GM21528 (cell line): ENCODE results near the gene RAI1.

Experiments used
- ATAC-seq: cut with Tn5 transposase; IDR thresholded peaks from one replicate; pipeline ENCODE4 v1.9.1; 2021; ENCODE audit warnings: mild to moderate bottlenecking, moderate library complexity; ENCODE audit not compliant: unreplicated experiment, low FRiP score

Gene RAI1

GRCh38 chr17:17698371-17698770 lies 17.1 kb downstream of the RAI1 start:
- no peak for ATAC-seq

GRCh38 chr17:17698869-17699351 lies 17.7 kb downstream of the RAI1 start:
- ATAC-seq: no peak

- ATAC-seq: no peak
Measured at GRCh38 chr17:17699491-17699890, 18.2 kb downstream of the RAI1 start.

DNA sequence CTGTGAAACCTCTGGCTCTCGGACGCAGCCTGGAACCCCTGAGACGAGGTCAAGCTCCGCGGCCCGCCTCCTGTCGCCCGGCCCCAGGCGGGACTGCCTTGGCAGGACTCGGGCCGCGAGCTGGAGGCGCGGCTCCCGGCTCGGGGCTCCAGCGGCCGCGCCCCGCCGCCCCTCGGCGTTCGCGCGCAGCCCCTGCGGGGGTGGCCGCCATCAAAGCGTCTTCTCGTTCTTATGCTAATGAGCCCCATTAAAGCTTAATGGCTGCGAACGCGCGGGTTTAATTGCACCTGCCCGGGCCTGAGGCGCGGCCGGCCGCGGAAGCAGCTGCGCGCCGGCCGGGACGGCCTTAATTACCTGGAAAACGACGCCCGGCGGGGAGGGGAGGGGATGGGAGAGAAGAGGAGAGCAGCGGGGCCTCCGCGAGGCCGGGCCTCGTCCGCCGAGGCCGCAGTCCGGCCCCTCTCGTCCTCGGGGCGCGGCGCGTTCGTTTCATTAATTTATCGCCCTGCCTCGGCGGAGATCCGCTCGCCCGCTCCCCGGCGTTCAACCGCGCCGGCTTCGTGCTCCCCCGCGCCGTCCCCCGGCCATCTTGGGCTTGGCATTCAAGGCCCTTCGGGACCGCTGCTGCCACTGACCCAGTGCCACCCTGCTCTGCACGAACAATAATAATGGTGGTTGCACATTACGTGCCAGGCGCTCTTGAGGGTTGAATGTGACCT lies 19.2 kb downstream of the RAI1 start:
- no peak for ATAC-seq

DNA sequence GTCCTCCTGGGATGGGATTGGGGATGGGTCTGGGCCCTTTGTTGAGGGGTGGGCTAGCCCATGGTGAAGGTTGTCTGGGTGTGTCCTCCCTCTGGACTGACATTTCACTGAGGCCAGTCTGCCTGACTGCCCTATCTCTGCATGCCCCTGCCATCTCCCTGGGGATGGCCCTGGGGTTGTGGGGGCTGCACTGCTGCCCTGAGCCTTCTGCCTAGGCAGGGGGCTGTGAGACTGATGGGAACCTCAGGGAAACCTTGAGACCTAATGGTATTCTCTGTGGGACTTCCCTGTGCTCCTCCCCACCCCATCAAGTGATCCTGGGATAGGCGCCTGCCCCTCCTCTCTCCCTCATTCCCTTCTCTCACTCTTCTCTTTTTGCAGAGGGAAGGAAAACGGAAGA lies 19.9 kb downstream of the RAI1 start:
- ATAC-seq: no peak

- ATAC-seq: no peak
Measured at GRCh38 chr17:17701658-17702057, 20.4 kb downstream of the RAI1 start.

- ATAC-seq: no peak
Measured at GRCh38 chr17:17702449-17703139, 21.3 kb downstream of the RAI1 start.

GRCh38 chr17:17703140-17703919 lies 22.1 kb downstream of the RAI1 start:
- no peak for ATAC-seq

GRCh38 chr17:17704931-17705330 lies 23.7 kb downstream of the RAI1 start:
- no peak for ATAC-seq

- ATAC-seq: no peak
Measured at GRCh38 chr17:17706140-17707060, 25.1 kb downstream of the RAI1 start.

- no peak for ATAC-seq
Measured at GRCh38 chr17:17708295-17708694, 27.0 kb downstream of the RAI1 start.

GRCh38 chr17:17708816-17709215 lies 27.6 kb downstream of the RAI1 start:
- no peak for ATAC-seq

DNA sequence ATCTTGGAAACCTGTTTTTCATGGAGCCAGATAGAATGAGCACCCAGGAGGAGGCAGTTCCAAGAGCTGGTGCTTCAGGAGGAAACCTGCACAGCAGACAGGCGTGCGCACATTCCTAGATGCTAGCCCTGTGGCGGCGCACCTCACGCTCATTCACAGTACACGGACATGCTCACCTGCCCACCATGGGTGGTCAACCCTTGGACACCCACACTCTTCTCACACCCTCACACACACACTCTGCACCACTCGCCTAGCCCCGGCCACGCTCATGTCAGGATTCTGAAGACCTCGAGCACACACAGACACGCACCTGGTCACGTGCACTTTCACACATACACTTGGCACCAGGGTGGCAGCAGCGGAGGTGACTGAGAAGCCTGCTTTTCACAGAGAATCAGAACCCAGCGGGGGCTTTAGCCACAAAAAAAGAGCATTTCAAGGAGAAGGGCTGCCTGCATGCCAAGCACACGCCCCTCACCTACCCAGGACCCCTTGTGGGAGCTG lies 28.6 kb downstream of the RAI1 start:
- no peak for ATAC-seq

- ATAC-seq: no peak
Measured at GRCh38 chr17:17710355-17710727, 29.1 kb downstream of the RAI1 start.

DNA sequence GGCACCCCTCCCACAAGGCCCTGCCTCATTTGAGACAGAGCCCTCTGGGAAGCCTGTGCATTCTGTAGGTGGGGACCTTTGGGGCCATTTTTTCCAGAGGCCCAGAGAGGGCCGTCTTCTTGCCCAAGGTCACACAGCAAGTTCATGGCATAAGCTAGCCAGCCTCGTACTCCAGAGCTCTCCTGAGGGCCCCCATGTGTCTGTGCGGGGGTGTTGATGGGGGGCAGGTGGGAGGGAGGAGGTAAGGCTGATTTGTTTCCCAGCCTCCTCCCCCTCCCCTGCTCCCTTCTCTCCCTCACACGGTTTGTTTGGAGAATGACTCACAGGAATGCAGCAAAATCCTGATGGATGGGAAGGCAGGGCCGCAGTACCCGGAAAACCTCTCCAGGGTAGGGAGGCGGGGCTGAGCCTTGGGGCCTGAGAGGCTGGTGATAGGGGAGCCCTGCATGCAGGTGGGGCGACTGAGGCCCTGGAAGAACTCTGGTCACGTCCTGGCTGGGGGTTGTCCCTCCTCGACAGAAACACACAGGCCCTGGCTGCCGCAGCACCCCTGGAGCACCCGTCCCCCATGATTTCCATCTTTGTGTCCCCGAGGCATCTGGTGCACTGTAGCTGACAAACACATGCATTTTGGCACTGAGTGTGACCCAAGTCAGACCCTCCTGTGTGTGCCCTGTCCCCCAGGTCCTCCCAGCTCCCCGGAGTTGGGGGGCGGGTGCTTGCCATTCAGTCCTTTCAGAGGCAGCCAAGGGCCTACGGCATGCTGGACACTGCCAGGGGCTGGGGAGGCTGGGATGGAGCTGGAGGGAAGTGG lies 29.7 kb downstream of the RAI1 start:
- no peak for ATAC-seq

DNA sequence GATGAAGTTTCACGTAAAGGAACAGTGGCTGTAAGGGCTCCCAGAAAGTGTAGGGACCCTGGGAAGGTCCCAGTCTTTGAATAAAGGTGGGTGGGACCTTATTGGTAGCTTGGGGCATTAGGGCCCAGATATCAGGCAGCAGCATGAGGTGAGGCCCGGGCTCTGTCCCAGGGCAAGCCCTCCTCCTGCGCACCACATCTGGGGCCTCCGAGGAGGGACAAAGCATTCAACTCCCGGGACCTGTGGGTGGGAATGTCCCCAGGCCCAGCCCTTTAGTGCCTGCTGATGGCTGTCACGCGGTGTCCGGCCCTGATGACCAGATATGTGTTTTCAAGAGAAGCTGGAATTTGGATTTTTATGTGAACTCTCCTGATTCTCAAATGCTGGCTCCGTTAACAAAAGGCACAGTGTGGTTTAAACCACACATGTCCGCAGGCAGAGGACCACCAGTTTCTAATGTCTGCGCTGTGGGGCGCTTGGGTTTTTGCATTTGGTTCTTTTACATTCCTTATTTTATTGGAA lies 30.4 kb downstream of the RAI1 start:
- no peak for ATAC-seq

DNA sequence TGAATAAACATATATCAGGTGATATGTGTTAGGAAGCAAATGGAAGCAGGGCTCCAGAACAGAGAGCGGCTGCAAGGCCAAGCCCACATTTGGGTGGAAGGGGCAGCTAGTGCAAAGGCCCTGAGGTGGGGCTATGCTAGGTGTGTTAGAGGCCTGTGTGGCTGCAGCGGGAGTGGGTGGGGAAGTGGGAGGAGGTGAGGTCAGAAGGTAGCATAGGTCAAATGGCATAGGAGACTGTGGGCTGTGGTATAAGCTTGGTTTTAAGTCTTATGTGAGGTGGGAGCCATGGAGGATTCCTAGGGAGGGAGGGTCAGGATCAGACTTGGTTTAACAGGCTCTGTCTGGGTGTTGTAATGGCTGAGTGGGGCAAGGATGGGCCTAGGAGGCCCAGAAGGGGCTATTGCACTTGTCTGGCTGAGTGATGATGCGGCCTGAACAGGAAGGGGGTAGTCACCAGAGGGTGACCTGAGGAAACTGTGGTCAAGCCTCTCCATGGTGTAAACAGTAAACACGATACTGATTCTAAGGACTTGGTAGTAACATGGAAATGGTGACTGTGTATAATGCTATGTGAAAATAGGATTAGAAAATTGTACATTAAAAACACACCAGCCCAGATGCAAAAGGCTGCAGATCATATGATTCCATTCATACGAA lies 31.1 kb downstream of the RAI1 start:
- ATAC-seq: peak; percentile 49

GRCh38 chr17:17713839-17714238 lies 32.6 kb downstream of the RAI1 start:
- no peak for ATAC-seq
